Mucosa of rectum (tissue), 2 donors: ENCODE measurements around the gene TEN1.

Experiments
- H3K27ac ChIP-seq, 2 donors: one replicate each; pipeline ENCODE4 v1.7.0; 2013; ENCODE audit warnings: inconsistent platforms in 2 of 2, low read depth in 2 of 2, low read length in 2 of 2
- H3K27me3 ChIP-seq, 2 donors: one replicate each; pipeline ENCODE4 v1.7.0; 2013; ENCODE audit warnings: low read length in 2 of 2; ENCODE audit not compliant: control insufficient read depth in 2 of 2, insufficient read depth in 2 of 2
- H3K36me3 ChIP-seq, 2 donors: one replicate each; pipeline ENCODE4 v1.7.0; 2013; ENCODE audit warnings: low read length in 2 of 2; ENCODE audit not compliant: control insufficient read depth in 2 of 2, insufficient read depth in 2 of 2
- H3K4me1 ChIP-seq, 2 donors: one replicate each; pipeline ENCODE4 v1.7.0; 2013; ENCODE audit warnings: low read length in 2 of 2, mild to moderate bottlenecking in 1 of 2; ENCODE audit not compliant: control insufficient read depth in 2 of 2, insufficient read depth in 2 of 2
- H3K4me3 ChIP-seq, 2 donors: one replicate each; pipeline ENCODE4 v1.7.0; 2013; ENCODE audit warnings: low read length in 2 of 2
- H3K9ac ChIP-seq, 2 donors: one replicate each; pipeline ENCODE4 v1.7.0; 2013; ENCODE audit warnings: low read length in 2 of 2, low read depth in 1 of 2, mild to moderate bottlenecking in 1 of 2
- H3K9me3 ChIP-seq, 2 donors: one replicate each; pipeline ENCODE4 v1.7.0; 2013; ENCODE audit warnings: low read length in 2 of 2; ENCODE audit not compliant: control insufficient read depth in 2 of 2
- donor health status: healthy.
- donor health status: Normal muscosa, but diverticular disease.

The TEN1 gene

DNA sequence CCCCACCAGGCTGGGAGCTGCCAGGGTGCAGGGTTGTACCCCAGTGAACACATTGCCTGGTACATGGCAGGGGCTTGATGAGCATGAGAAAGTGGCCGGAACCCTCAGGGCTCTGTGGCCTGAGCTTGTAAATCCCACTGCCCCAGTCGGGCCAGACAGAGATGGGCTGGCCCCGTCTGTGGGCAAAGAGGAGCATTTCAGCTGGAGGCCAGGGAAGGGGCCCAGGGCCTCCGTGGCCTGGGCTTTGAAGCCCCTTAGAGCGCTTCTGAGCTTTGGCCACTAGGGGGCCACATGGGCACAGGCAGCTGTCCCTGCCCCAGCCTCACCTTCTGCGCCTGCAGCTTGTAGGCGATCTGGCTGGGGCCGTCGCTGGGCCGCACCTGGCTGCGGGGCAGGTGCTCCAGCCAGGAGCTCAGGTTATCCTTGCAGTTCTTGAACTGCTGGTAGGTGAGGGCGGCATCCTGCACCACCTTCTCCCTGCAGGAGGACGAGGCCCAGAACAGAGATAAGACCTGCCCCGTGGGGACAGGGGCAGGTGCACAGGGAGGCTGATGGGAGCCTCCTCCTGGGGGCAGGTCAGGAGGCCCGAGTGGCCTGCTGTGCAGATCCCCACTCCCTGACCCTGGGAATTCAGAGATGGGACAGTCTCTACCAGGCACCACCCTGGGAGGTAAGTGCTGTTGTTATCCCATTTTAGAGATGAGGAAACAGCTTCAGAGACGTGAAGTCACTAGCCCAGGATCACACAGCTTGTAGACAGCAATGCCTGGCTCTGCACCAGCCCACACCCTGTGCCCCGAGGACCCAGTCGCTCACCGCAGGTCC, 35.3 kb downstream of the TEN1 start:
- no peaks in the 10 kb centered on the region for H3K27me3 ChIP-seq
- H3K9ac ChIP-seq = no peak overlapping the region
- H3K9me3 ChIP-seq = no peaks in the 10 kb centered on the region
- H3K27ac ChIP-seq = no peak overlapping the region
- no peak overlapping the region for H3K4me3 ChIP-seq
- H3K36me3 ChIP-seq = peaks cover 13 to 23% of the 10 kb centered on the region in 2 donors
- no peaks in the 10 kb centered on the region for H3K4me1 ChIP-seq

GRCh38 chr17:76014925-76015261, 35.9 kb downstream of the TEN1 start:
- Histone ChIP-seq H3K9ac (no peak overlapping the region), H3K4me3 (no peak overlapping the region), H3K9me3 (no peaks in the 10 kb centered on the region), H3K27ac (no peak overlapping the region), H3K4me1 (no peaks in the 10 kb centered on the region), H3K27me3 (no peaks in the 10 kb centered on the region), H3K36me3 (peaks cover 13 to 17% of the 10 kb centered on the region in 2 donors)

GRCh38 chr17:76017481-76018339, 38.7 kb downstream of the TEN1 start:
- H3K4me3 ChIP-seq = no peak overlapping the region

DNA sequence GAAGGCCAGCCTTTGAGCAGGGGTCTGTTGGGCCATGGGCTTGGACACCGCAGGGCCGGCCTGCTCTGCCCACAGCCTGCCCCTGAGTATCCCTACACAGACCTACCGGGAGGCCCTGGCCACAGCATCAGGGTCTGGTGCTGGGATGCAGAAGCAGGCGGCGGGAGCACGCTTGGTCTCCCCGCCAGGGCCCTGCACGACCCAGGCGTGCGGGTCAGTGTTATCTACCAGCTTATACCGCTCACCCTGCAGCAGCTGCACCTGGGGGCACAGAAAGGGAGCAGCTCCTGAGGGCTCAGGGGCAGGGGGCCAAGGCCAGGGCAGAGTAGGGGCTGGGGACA, 39.3 kb downstream of the TEN1 start:
- H3K27ac ChIP-seq = no peak overlapping the region
- no peak overlapping the region for H3K4me3 ChIP-seq
- no peaks in the 10 kb centered on the region for H3K4me1 ChIP-seq
- no peak overlapping the region for H3K9ac ChIP-seq
- peaks cover 7 to 10% of the 10 kb centered on the region in 2 donors for H3K36me3 ChIP-seq
- no peaks in the 10 kb centered on the region for H3K27me3 ChIP-seq
- H3K9me3 ChIP-seq = no peaks in the 10 kb centered on the region

More at GRCh38 chr17:76017481-76018339, 38.7 kb downstream of the TEN1 start:
- Histone ChIP-seq H3K9me3 (no peaks in the 10 kb centered on the region), H3K27me3 (no peaks in the 10 kb centered on the region), H3K36me3 (peaks cover 7 to 10% of the 10 kb centered on the region in 2 donors), H3K9ac (no peak overlapping the region), H3K4me1 (no peaks in the 10 kb centered on the region), H3K27ac (no peak overlapping the region)

DNA sequence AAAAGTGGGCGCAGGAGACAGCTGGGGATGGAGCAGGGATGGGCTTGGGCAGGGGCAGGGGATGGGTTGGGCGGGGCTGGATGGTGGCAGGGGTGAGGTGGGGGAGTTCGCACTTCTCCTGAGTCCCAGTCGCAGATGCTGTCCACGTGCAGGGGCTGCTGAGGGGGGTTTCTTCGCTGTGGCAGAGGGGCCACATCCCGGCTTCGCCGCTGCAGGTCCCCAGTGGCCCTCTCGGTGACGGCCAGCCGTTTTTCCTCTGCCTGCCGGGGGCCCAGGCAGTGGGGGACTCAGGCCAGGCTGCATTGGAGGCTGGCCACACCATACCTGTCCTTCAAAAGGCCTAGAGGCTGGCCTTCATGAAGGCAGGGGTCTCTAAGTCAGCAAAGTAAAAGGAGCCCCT, 39.8 kb downstream of the TEN1 start:
- Histone ChIP-seq H3K27me3 (no peaks in the 10 kb centered on the region), H3K36me3 (peaks cover 2 to 10% of the 10 kb centered on the region in 2 donors), H3K27ac (no peak overlapping the region), H3K4me3 (no peak overlapping the region), H3K9me3 (no peaks in the 10 kb centered on the region), H3K9ac (no peak overlapping the region), H3K4me1 (no peaks in the 10 kb centered on the region)

DNA sequence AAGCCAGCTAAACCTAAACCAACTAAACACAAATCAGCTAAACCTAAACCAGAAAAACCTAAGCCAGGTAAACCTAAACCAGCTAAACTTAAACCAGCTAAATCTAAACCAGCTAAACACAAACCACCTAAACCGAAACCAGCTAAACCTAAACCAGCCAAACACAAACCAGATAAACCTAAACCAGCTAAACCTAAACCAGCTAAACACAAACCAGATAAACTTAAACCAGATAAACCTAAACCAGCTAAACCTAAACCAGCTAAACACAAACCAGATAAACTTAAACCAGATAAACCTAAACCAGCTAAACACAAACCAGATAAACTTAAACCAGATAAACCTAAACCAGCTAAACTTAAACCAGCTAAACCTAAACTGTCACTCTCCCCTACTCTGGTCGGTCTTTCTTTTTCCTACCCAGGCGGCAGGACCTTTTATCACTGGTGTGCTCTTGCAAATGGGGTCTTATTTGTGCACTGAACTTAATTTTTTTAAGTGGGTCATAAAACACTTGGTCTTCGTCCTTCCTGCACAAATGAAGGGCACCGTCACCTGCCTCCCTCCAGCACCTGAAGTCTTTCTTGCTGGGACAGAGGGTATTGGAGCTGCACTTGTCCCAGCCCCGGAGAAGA, 40.9 kb downstream of the TEN1 start:
- Histone ChIP-seq H3K9ac (no peak overlapping the region), H3K4me1 (peaks cover 0 to 3% of the 10 kb centered on the region in 2 donors), H3K9me3 (no peaks in the 10 kb centered on the region), H3K36me3 (peaks cover 0 to 10% of the 10 kb centered on the region in 2 donors), H3K27ac (no peak overlapping the region), H3K4me3 (no peak overlapping the region), H3K27me3 (no peaks in the 10 kb centered on the region)

- H3K27ac ChIP-seq = no peak overlapping the region
- H3K9me3 ChIP-seq = no peaks in the 10 kb centered on the region
- H3K36me3 ChIP-seq = peaks cover 0 to 5% of the 10 kb centered on the region in 2 donors
- H3K4me3 ChIP-seq = no peak overlapping the region
- H3K9ac ChIP-seq = no peak overlapping the region
- H3K4me1 ChIP-seq = peaks cover 0 to 8% of the 10 kb centered on the region in 2 donors
- H3K27me3 ChIP-seq = no peaks in the 10 kb centered on the region
Measured at GRCh38 chr17:76022285-76022684, 43.2 kb downstream of the TEN1 start.

DNA sequence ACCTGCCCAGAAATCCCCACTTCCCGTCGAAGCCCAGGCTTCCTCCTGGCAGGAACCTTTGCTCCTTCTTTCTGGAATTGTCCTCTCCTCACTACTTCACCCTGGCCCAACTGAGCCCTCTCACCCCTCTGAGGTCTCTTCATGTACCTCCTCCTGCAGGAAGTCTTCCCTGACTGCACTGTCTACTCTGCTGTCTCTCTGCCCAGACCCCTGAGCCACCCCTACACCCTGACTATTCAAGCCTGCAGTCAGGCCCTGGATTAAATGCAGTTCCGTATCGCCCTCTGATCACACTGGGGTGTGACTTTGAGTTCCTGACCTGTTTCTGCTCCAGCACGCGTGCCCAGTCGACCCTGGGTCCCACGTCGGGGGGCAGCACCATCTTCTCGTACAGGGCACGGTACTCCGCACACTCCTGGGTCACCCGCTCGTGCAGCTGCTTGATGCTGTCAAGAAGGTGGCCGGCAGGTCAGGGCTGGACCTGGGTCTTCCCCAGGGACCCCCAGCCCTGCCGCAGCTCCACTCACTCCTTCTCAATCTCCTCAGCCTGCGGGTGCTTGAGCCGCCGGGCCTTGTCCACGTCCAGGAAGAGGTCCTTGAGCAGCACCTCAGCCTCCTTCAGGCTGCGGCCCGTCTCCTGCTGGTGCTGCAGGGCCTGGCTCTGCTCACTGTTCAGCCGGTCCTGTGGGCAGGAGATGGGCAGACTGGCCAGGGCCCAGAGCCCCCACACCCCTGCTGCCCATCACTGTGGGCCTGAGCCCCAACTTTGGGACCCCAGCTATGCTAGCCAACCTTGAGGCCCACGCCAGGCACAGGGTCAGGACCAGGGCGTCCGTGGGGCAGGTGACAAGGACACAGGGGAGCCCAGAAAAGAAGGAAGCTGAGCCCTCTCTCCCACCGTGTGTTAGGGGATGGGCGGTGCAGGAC, 44.2 kb downstream of the TEN1 start:
- Histone ChIP-seq H3K36me3 (peaks cover 0 to 3% of the 10 kb centered on the region in 2 donors), H3K9ac (no peak overlapping the region), H3K9me3 (no peaks in the 10 kb centered on the region), H3K4me1 (peaks cover 1 to 15% of the 10 kb centered on the region in 2 donors), H3K27ac (no peak overlapping the region), H3K4me3 (no peak overlapping the region), H3K27me3 (no peaks in the 10 kb centered on the region)

DNA sequence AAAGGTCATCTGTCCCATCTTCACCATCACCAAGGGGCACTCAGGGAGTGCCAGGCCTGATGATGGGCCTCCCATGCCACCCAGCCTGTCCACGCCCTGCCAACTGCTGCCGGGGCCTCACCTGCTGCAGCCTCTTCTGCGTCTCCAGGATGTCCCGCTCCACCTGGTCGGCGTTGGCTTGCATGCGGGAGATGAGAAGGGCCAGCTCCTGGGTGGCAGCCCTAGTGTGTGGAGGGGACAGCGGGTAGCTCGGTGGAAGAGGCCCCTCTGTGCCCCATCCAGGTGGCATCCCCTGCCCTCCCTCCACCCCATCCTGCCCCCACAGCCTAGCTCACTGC, 44.8 kb downstream of the TEN1 start:
- Histone ChIP-seq H3K4me1 (peaks cover 6 to 18% of the 10 kb centered on the region in 2 donors), H3K9ac (no peak overlapping the region), H3K4me3 (no peak overlapping the region), H3K27me3 (no peaks in the 10 kb centered on the region), H3K9me3 (no peaks in the 10 kb centered on the region), H3K36me3 (peaks cover 0 to 3% of the 10 kb centered on the region in 2 donors), H3K27ac (no peak overlapping the region)
